Measurements from ENCODE around the gene UFL1. TPM values are rescaled to one million over a fixed set of nuclear protein-coding genes. Genes with fewer than 3 reads are reported as not detected.
"Not testable (repeated sequence)": the region's sequence is repeated elsewhere in the genome, so short reads cannot be mapped to it uniquely, and the experiment has no call there.

Gene UFL1
- total RNA-seq, 2 donors from 2014 or later = 21.2 to 32.5 TPM

DNA sequence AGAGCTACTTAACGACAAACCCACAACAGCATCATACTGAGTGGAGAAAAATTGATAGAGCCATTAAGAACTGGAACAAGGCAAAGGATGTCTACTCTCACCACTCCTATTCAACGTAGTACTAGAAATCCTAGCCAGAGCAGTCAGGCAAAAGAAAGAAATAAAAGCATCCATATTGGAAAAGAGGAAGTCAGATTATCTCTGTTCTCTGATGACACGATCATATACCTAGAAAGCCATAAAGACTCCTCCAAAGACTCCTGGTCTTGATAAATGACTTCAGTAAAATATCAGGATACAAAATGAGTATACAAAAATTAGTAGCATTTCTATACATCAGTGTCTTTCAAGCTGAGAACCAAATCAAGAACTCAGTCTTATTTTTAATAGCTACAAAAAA is 24.3 kb downstream of the UFL1 start:
- WGBS = 94% methylated on average over 3 of the region's 3 CpGs
- intact Hi-C loops (cut with DNase I) = no loop called here
- Histone ChIP-seq H3K4me3 (no peak overlapping the region), H3K9me3 (no peaks in the 10 kb centered on the region), H3K27me3 (replicated peaks; ENCODE audit: insufficient read depth) (no peaks in the 10 kb centered on the region), H3K4me1 (replicated peaks) (no peaks in the 10 kb centered on the region), H3K27ac (no peak overlapping the region), H3K36me3 (no peaks in the 10 kb centered on the region)
- TF ChIP-seq, protein P1, sequence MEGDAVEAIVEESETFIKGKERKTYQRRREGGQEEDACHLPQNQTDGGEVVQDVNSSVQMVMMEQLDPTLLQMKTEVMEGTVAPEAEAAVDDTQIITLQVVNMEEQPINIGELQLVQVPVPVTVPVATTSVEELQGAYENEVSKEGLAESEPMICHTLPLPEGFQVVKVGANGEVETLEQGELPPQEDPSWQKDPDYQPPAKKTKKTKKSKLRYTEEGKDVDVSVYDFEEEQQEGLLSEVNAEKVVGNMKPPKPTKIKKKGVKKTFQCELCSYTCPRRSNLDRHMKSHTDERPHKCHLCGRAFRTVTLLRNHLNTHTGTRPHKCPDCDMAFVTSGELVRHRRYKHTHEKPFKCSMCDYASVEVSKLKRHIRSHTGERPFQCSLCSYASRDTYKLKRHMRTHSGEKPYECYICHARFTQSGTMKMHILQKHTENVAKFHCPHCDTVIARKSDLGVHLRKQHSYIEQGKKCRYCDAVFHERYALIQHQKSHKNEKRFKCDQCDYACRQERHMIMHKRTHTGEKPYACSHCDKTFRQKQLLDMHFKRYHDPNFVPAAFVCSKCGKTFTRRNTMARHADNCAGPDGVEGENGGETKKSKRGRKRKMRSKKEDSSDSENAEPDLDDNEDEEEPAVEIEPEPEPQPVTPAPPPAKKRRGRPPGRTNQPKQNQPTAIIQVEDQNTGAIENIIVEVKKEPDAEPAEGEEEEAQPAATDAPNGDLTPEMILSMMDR (IDR thresholded peaks at IDR 0.05) = no peak
- no peak for TF ChIP-seq POLR2A (IDR thresholded peaks at IDR 0.05)
- TF ChIP-seq POLR2AphosphoS5 (IDR thresholded peaks at IDR 0.05) = no peak
- no peak for DNase-seq (ENCODE audit: low spot score)

DNA sequence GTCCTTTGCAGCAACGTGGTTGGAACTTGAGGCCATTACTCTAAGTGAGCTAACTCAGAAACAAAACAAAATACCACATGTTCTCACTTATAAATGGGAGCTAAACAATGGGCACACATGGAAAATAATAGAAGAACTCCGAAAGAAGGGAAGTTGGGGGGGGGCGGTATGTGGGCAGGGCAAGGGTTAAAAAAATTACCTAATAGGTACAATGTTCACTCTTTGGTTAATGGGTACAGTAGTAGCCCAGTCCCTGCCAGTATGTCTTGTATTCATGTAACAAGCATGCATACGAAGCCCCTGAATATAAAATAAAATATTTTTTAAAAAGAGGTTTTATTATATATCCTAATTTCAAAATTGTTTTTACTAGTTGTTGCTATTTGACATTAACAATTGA is 26.0 kb downstream of the UFL1 start:
- no peak for DNase-seq (ENCODE audit: low spot score)
- no peak for TF ChIP-seq POLR2A (IDR thresholded peaks at IDR 0.05)
- no peak for TF ChIP-seq POLR2AphosphoS5 (IDR thresholded peaks at IDR 0.05)
- no peaks in the 10 kb centered on the region for H3K27me3 ChIP-seq (replicated peaks; ENCODE audit: insufficient read depth)
- H3K4me1 ChIP-seq (replicated peaks) = no peaks in the 10 kb centered on the region
- intact Hi-C loops (cut with DNase I) = no loop called here
- no peak overlapping the region for H3K4me3 ChIP-seq
- H3K9me3 ChIP-seq = no peaks in the 10 kb centered on the region
- H3K36me3 ChIP-seq = no peaks in the 10 kb centered on the region
- H3K27ac ChIP-seq = no peak overlapping the region
- 97% methylated on average over 4 of the region's 4 CpGs for WGBS

DNA sequence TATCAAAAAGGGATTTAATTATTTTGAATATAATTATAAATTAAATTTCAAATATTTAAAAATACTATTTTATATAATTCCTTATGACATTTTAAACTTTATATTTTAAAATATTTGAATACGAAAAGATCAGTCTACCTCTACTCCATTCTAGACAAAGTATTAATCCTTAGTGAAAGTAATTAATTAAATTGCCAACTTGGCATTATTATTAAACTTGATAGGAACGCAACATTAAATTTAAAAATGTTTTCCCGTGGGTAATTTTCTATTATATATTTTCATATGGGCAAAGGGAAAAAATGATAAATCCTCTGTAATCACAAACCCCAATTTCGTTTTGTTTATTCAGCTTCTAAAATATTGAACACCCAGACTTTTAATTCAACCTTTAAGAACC is 33.0 kb downstream of the UFL1 start:
- no peak for DNase-seq (ENCODE audit: low spot score)
- no peak for TF ChIP-seq POLR2AphosphoS5 (IDR thresholded peaks at IDR 0.05)
- TF ChIP-seq, protein P1 (IDR thresholded peaks at IDR 0.05) = no peak
- no peak for TF ChIP-seq POLR2A (IDR thresholded peaks at IDR 0.05)
- intact Hi-C loops (cut with DNase I) = no loop called here
- Histone ChIP-seq H3K36me3 (peaks cover 0 to 4% of the 10 kb centered on the region in 2 donors), H3K9me3 (no peaks in the 10 kb centered on the region), H3K4me3 (no peak overlapping the region), H3K27ac (no peak overlapping the region), H3K27me3 (replicated peaks; ENCODE audit: insufficient read depth) (no peaks in the 10 kb centered on the region), H3K4me1 (replicated peaks) (no peaks in the 10 kb centered on the region)
- WGBS = 96% methylated on average over 4 of the region's 4 CpGs

DNA sequence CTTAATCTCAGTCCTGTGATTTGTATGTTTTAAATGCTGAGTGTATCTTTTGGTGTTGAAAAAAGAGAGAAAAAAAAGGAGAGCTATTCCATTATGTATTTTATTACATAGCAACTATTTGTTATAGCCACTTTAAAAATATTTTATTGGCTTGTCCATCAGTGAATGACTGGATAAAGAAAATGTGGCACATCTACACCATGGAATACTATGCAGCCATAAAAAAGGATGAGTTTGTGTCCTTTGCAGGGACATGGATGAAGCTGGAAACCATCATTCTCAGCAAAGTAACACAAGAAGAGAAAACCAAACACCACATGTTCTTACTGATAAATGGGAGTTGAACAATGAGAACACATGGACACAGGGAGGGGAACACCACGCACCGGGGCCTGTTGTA is 38.1 kb downstream of the UFL1 start:
- H3K27me3 ChIP-seq (replicated peaks; ENCODE audit: insufficient read depth); DNase-seq (ENCODE audit: low spot score); H3K36me3 ChIP-seq; H3K9me3 ChIP-seq; H3K4me3 ChIP-seq; intact Hi-C loops (cut with DNase I); H3K27ac ChIP-seq; H3K4me1 ChIP-seq (replicated peaks): not testable (repeated sequence)
- 91% methylated on average over 2 of the region's 2 CpGs for WGBS

DNA sequence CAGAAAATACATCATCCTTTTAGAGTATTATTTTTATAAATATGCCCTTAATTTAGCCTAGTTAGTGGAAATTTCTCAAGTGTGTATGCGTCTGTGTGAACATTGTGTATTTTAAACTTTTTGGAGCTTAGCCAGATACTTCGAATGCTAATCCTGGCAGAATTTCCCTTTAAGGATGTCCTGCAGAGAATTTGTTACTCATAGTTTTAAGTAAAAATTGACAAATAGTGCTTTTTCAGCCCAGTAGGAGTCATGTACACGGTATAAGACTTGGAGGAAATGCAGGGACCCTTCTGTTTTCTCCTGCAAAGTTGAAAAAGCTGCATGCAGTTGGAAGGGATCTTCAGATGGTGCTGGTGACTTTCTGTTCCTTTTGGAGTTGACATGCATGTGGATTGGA is 41.3 kb downstream of the UFL1 start, which contains the start of gene FHL5:
FHL5 (plus strand) TSS at position 243 of the 400 bp plus-strand sequence. CDS start 40,486 bp downstream, outside the sequence.
- Histone ChIP-seq H3K36me3 (no peaks in the 10 kb centered on the region), H3K9me3 (no peaks in the 10 kb centered on the region), H3K4me3 (no peak within 1 kb of the TSS), H3K4me1 (replicated peaks) (no peaks in the 10 kb centered on the region), H3K27ac (no peak within 1 kb of the TSS), H3K27me3 (replicated peaks; ENCODE audit: insufficient read depth) (no peaks in the 10 kb centered on the region)
- TF ChIP-seq POLR2A (IDR thresholded peaks at IDR 0.05) (no peak), POLR2AphosphoS5 (IDR thresholded peaks at IDR 0.05) (no peak)
- TF ChIP-seq, protein P1 (IDR thresholded peaks at IDR 0.05) = no peak
- intact Hi-C loops (cut with DNase I) = no loop called here
- DNase-seq (ENCODE audit: low spot score) = no peak
- WGBS = 34% methylated on average over 3 of the region's 3 CpGs

DNA sequence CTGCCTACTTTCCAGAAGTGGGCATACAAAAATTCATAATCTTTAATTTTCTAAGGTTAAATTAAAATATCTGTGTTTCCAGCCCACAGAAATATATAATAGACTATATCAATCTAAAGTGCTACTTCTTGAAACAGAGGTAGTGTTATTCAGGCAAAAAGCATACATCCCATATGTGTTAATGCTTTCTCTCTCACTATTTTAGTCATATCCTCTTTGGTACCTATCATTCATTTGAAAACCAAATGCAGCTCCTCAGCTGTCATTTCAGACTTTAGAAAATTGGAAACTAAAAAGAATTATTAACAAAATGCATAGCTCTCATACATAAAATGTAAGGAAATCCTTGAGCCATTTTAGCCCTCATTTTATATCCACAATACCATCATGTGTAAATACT is 42.2 kb downstream of the UFL1 start:
- TF ChIP-seq POLR2AphosphoS5 (IDR thresholded peaks at IDR 0.05) (no peak), POLR2A (IDR thresholded peaks at IDR 0.05) (no peak)
- TF ChIP-seq, protein P1 (IDR thresholded peaks at IDR 0.05) = no peak
- Histone ChIP-seq H3K4me3 (no peak overlapping the region), H3K36me3 (no peaks in the 10 kb centered on the region), H3K9me3 (no peaks in the 10 kb centered on the region), H3K4me1 (replicated peaks) (no peaks in the 10 kb centered on the region), H3K27me3 (replicated peaks; ENCODE audit: insufficient read depth) (no peaks in the 10 kb centered on the region), H3K27ac (no peak overlapping the region)
- DNase-seq (ENCODE audit: low spot score) = no peak
- intact Hi-C loops (cut with DNase I) = no loop called here

Data from prostate gland (tissue), 2 donors.